Type B pancreatic cell (in vitro differentiated cells): ENCODE results near the gene KLHL7. TPM values are rescaled to one million over a fixed set of nuclear protein-coding genes. Genes with fewer than 3 reads are reported as not detected.

Experiments
- DNase-seq: peaks from one replicate; pipeline ENCODE4 v3.0.0; 2021; ENCODE audit warnings: mixed read lengths; ENCODE audit not compliant: unreplicated experiment; ENCODE audit errors: extremely low spot score
- H3K27ac Mint-ChIP-seq: 2 replicates; pipeline ENCODE4 v1.8.0; 2021; ENCODE audit warnings: mild to moderate bottlenecking, mixed read lengths
- H3K27me3 Mint-ChIP-seq: 2 replicates; pipeline ENCODE4 v1.8.0; 2021; ENCODE audit warnings: mixed read lengths
- H3K36me3 Mint-ChIP-seq: 2 replicates; pipeline ENCODE4 v1.8.0; 2021; ENCODE audit warnings: mixed read lengths
- H3K4me1 Mint-ChIP-seq: one replicate; pipeline ENCODE4 v1.8.0; 2021; ENCODE audit warnings: mixed read lengths; ENCODE audit not compliant: unreplicated experiment
- H3K4me3 Mint-ChIP-seq: 2 replicates; pipeline ENCODE4 v1.8.0; 2021; ENCODE audit warnings: mild to moderate bottlenecking, mixed read lengths
- H3K9me3 Mint-ChIP-seq: 2 replicates; pipeline ENCODE4 v1.8.0; 2021; ENCODE audit warnings: mixed read lengths
- total RNA-seq: library from RNA; stranded (reverse); gene quantifications from 2 replicates; pipeline ENCODE4 v1.2.1, GENCODE V29; 2021; ENCODE audit warnings: low replicate concordance
- TF ChIP-seq, protein P1 (sequence below): fragments of 200-600 bp; sonication (generic); conservative IDR thresholded peaks from 2 replicates; pipeline ENCODE4 v1.5.0; 2021; ENCODE audit warnings: antibody characterized with exemption, mild to moderate bottlenecking

Gene KLHL7
- total RNA-seq, 1 donor from 2014 or later = 44.3 TPM

DNA sequence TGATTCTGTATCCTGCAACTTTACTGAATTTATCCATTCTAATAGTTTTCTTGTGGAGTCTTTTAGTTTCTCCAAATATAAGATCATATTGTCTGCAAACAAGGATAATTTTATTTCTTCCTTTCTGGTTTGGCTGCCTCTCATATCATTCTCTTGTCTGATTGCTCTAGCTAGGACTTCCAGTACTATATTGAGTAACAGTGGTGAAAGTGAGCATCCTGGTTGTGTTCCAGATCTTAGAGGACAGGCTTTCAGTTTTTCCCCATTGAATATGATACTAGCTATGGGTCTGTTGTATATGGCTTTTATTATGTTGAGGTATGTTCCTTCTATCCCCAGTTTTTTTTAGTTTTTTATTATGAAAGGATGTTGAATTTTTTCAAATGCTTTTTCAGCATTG lies 28.2 kb downstream of the KLHL7 start:
- peaks cover 26% of the 10 kb centered on the region for H3K36me3 Mint-ChIP-seq
- H3K4me1 Mint-ChIP-seq = no peaks in the 10 kb centered on the region
- TF ChIP-seq, protein P1, sequence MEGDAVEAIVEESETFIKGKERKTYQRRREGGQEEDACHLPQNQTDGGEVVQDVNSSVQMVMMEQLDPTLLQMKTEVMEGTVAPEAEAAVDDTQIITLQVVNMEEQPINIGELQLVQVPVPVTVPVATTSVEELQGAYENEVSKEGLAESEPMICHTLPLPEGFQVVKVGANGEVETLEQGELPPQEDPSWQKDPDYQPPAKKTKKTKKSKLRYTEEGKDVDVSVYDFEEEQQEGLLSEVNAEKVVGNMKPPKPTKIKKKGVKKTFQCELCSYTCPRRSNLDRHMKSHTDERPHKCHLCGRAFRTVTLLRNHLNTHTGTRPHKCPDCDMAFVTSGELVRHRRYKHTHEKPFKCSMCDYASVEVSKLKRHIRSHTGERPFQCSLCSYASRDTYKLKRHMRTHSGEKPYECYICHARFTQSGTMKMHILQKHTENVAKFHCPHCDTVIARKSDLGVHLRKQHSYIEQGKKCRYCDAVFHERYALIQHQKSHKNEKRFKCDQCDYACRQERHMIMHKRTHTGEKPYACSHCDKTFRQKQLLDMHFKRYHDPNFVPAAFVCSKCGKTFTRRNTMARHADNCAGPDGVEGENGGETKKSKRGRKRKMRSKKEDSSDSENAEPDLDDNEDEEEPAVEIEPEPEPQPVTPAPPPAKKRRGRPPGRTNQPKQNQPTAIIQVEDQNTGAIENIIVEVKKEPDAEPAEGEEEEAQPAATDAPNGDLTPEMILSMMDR = no peak
- no peak for DNase-seq
- peaks cover 5% of the 10 kb centered on the region for H3K9me3 Mint-ChIP-seq
- no peak overlapping the region for H3K27ac Mint-ChIP-seq
- no peak overlapping the region for H3K4me3 Mint-ChIP-seq
- no peaks in the 10 kb centered on the region for H3K27me3 Mint-ChIP-seq

DNA sequence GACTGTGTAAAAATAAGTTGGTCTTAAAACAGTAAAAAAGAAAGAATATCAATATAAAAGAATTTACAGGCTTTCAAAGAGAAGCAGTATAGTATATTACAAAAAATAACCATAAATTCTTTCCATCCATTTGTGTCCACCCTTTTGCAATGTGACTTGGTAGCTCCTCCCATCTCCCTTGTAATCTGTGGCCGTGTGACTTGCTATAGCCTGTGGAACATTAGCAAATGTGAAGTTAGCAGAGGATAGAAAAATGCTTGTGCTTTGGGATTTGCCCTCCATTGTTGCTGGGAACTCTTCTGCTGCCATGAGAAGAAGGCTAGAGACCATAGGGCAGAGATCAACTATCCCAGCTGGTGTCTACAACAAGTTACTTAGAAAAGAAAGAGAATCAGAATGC lies 30.2 kb downstream of the KLHL7 start:
- TF ChIP-seq, protein P1 = no peak
- DNase-seq = no peak
- H3K27ac Mint-ChIP-seq = no peak overlapping the region
- no peaks in the 10 kb centered on the region for H3K4me1 Mint-ChIP-seq
- H3K9me3 Mint-ChIP-seq = peaks cover 5% of the 10 kb centered on the region
- no peak overlapping the region for H3K4me3 Mint-ChIP-seq
- peaks cover 20% of the 10 kb centered on the region for H3K36me3 Mint-ChIP-seq
- H3K27me3 Mint-ChIP-seq = no peaks in the 10 kb centered on the region

DNA sequence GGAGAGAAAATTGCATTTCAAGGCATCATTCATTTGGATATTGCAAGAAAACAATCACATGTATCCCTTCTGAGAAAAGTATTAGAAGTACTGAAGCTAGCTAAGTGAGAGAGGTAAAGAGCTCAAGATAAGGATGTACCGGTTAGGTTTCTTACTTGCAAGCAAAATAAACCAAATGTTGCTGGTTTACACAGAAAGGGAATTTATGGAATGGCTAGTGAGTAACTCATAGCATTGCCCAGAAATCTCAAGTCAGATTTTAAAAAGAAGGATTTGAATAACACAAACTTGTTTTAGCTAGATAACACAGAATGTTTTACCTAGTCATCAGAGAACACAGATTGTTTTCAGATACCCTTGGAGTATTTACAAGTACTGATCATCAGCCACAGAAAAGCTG lies 30.6 kb downstream of the KLHL7 start:
- peaks cover 22% of the 10 kb centered on the region for H3K36me3 Mint-ChIP-seq

DNA sequence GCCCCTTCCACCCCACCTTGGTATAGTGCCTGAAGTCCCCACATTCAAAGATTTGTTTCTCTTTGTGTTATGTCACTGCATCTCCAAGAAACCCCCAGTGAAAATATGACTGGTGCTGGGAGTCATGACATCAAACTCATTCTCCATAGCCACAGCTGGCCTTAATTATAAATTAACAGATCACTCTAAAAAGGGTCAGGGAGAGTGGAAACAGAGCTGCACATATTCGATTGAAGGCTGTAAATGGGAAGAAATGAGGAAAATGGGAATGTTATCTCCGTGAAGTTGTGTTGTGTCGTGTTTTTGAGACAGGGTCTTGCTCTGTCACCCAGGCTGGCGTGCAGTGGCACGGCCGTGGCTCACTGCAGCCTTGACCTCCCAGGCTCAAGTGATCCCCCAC lies 52.1 kb downstream of the KLHL7 start:
- TF ChIP-seq, protein P1 = no peak
- Mint-ChIP-seq H3K4me1 (no peaks in the 10 kb centered on the region), H3K36me3 (peaks cover 10% of the 10 kb centered on the region), H3K9me3 (no peaks in the 10 kb centered on the region), H3K27me3 (no peaks in the 10 kb centered on the region), H3K4me3 (no peak overlapping the region), H3K27ac (no peak overlapping the region)
- DNase-seq = no peak

More for the DNA sequence above, 30.6 kb downstream of the KLHL7 start:
- Mint-ChIP-seq H3K27ac (no peak overlapping the region), H3K4me1 (no peaks in the 10 kb centered on the region), H3K27me3 (no peaks in the 10 kb centered on the region), H3K4me3 (no peak overlapping the region), H3K9me3 (peaks cover 5% of the 10 kb centered on the region)
- no peak for DNase-seq
- TF ChIP-seq, protein P1 = no peak

DNA sequence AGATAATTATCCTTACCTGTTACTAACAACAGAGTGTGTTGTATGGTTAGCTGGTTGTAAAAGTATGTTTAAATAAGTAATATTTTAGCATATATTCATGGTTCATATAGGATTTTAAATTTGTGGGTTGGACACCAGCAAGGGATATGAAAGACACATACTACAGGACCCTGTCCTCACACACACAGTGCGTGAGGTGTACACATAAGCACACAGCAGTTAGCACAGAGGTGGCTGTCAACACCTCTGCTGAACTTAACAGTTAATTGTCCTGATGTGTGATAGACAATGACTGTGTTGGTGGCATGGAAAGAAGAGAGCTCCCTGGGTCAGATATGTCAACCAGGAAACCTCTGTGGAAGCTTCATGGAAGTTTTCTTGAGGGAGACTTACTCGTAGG lies 53.0 kb downstream of the KLHL7 start:
- no peaks in the 10 kb centered on the region for H3K9me3 Mint-ChIP-seq
- TF ChIP-seq, protein P1 = no peak
- no peaks in the 10 kb centered on the region for H3K27me3 Mint-ChIP-seq
- H3K36me3 Mint-ChIP-seq = peaks cover 7% of the 10 kb centered on the region
- no peak overlapping the region for H3K27ac Mint-ChIP-seq
- H3K4me1 Mint-ChIP-seq = no peaks in the 10 kb centered on the region
- no peak for DNase-seq
- H3K4me3 Mint-ChIP-seq = no peak overlapping the region

DNA sequence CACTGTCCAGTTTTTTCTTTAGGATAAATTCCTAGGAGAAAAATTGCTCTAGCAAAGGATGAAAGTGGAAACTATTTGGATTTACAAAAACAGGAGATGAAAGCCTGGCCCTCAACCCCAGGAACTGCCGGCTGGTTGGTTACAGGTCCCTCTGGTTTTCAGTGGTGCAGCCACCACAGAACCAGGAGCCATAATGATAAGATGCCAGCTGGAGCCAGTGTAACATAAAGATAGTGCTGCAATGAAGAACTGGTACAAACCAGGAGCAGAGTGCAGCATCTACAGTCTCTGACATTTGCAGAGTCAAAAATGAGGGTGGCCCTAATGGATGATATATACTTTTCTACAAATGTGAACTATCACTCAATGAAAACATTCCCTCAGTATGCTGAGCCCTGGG lies 55.9 kb downstream of the KLHL7 start:
- H3K27me3 Mint-ChIP-seq = no peaks in the 10 kb centered on the region
- DNase-seq = no peak
- no peaks in the 10 kb centered on the region for H3K9me3 Mint-ChIP-seq
- H3K4me1 Mint-ChIP-seq = no peaks in the 10 kb centered on the region
- H3K27ac Mint-ChIP-seq = no peak overlapping the region
- H3K36me3 Mint-ChIP-seq = peaks cover 4% of the 10 kb centered on the region
- TF ChIP-seq, protein P1 = no peak
- no peak overlapping the region for H3K4me3 Mint-ChIP-seq
